ENCODE results near the gene ZACN. TPM values are rescaled to one million over a fixed set of nuclear protein-coding genes. Genes with fewer than 3 reads are reported as not detected.

Gene ZACN
- total and polyA plus RNA-seq, 2 donors from 2014 or later: 0.22 TPM; not detected in 1

- DNase-seq: peak in 1 of 5 donors; percentile 0
These were observed 6.2 kb downstream of the ZACN start for GRCh38 chr17:76085066-76085730.

GRCh38 chr17:76085731-76086366 is 6.9 kb downstream of the ZACN start:
- no peak for TF ChIP-seq CTCF (IDR thresholded peaks at IDR 0.05; ENCODE audit: borderline replicate concordance, extremely low read depth, insufficient read depth)
- intact Hi-C loops (cut with DNase I): no loop called here
- FAIRE-seq (no peak), DNase-seq (peak in 1 of 5 donors; percentile 24)
- no peak overlapping the region for H3K27ac ChIP-seq (ENCODE audit: low read depth in 2 of 2, low read length in 2 of 2)
- no peaks in the 10 kb centered on the region for H3K27me3 ChIP-seq (ENCODE audit: control insufficient read depth, insufficient read depth, low read length)
- no peaks in the 10 kb centered on the region for H3K9me3 ChIP-seq (ENCODE audit: control insufficient read depth in 2 of 3, insufficient read depth in 1 of 3, low read length in 3 of 3)
- H3K4me1 ChIP-seq (ENCODE audit: control insufficient read depth in 2 of 3, insufficient read depth in 2 of 3, low read depth in 1 of 3, low read length in 3 of 3): no peaks in the 10 kb centered on the region
- peaks cover 3 to 43% (median 31%) of the 10 kb centered on the region in 3 donors for H3K36me3 ChIP-seq (ENCODE audit: control insufficient read depth in 2 of 3, insufficient read depth in 3 of 3, low read length in 3 of 3)
- no peak overlapping the region for H3K4me3 ChIP-seq (ENCODE audit: low read length in 3 of 3)
- no peak overlapping the region for H3K9ac ChIP-seq (ENCODE audit: low read length in 3 of 3)

More at GRCh38 chr17:76085066-76085730, 6.2 kb downstream of the ZACN start:
- no peak for FAIRE-seq
- TF ChIP-seq CTCF (IDR thresholded peaks at IDR 0.05; ENCODE audit: borderline replicate concordance, extremely low read depth, insufficient read depth): no peak
- H3K4me1 ChIP-seq (ENCODE audit: control insufficient read depth in 2 of 3, insufficient read depth in 2 of 3, low read depth in 1 of 3, low read length in 3 of 3): no peaks in the 10 kb centered on the region
- H3K4me3 ChIP-seq (ENCODE audit: low read length in 3 of 3): no peak overlapping the region
- no peaks in the 10 kb centered on the region for H3K27me3 ChIP-seq (ENCODE audit: control insufficient read depth, insufficient read depth, low read length)
- no peak overlapping the region for H3K9ac ChIP-seq (ENCODE audit: low read length in 3 of 3)
- peaks cover 3 to 41% (median 31%) of the 10 kb centered on the region in 3 donors for H3K36me3 ChIP-seq (ENCODE audit: control insufficient read depth in 2 of 3, insufficient read depth in 3 of 3, low read length in 3 of 3)
- no peak overlapping the region for H3K27ac ChIP-seq (ENCODE audit: low read depth in 2 of 2, low read length in 2 of 2)
- intact Hi-C loops (cut with DNase I): no loop called here
- no peaks in the 10 kb centered on the region for H3K9me3 ChIP-seq (ENCODE audit: control insufficient read depth in 2 of 3, insufficient read depth in 1 of 3, low read length in 3 of 3)

- no peaks in the 10 kb centered on the region for H3K4me1 ChIP-seq (ENCODE audit: control insufficient read depth in 2 of 3, insufficient read depth in 2 of 3, low read depth in 1 of 3, low read length in 3 of 3)
- no peaks in the 10 kb centered on the region for H3K9me3 ChIP-seq (ENCODE audit: control insufficient read depth in 2 of 3, insufficient read depth in 1 of 3, low read length in 3 of 3)
- H3K4me3 ChIP-seq (ENCODE audit: low read length in 3 of 3): no peak overlapping the region
- FAIRE-seq: no peak
- no peak overlapping the region for H3K9ac ChIP-seq (ENCODE audit: low read length in 3 of 3)
- peaks cover 3 to 43% (median 31%) of the 10 kb centered on the region in 3 donors for H3K36me3 ChIP-seq (ENCODE audit: control insufficient read depth in 2 of 3, insufficient read depth in 3 of 3, low read length in 3 of 3)
- H3K27me3 ChIP-seq (ENCODE audit: control insufficient read depth, insufficient read depth, low read length): no peaks in the 10 kb centered on the region
- intact Hi-C loops (cut with DNase I): no loop called here
- TF ChIP-seq CTCF (IDR thresholded peaks at IDR 0.05; ENCODE audit: borderline replicate concordance, extremely low read depth, insufficient read depth): no peak
- no peak overlapping the region for H3K27ac ChIP-seq (ENCODE audit: low read depth in 2 of 2, low read length in 2 of 2)
- DNase-seq: peak in 1 of 5 donors; percentile 51
These were observed 7.4 kb downstream of the ZACN start for GRCh38 chr17:76086384-76086783.

All from kidney (tissue), 14 donors.